Kidney (tissue), 14 donors: ENCODE data around the gene ZDHHC21. TPM values are rescaled to one million over a fixed set of nuclear protein-coding genes. Genes with fewer than 3 reads are reported as not detected.
"Not testable (repeated sequence)": the region's sequence is repeated elsewhere in the genome, so short reads cannot be mapped to it uniquely, and the experiment has no call there.

Experiments used
- DNase-seq, 5 donors: peaks; one replicate each; pipeline ENCODE4 v3.0.0-alpha.2; 2013 to 2020
- FAIRE-seq: peaks from 2 replicates; lab custom pipeline; 2012; peaks lifted over from hg19 to GRCh38; lab: Jason Lieb, UNC
- H3K27ac ChIP-seq, 2 donors: one replicate each; pipeline ENCODE4 v1.7.0; 2013; ENCODE audit warnings: low read depth in 2 of 2, low read length in 2 of 2, inconsistent platforms in 1 of 2
- H3K27me3 ChIP-seq: one replicate; pipeline ENCODE4 v1.7.1; 2013; ENCODE audit warnings: low read length, inconsistent platforms; ENCODE audit not compliant: control insufficient read depth, insufficient read depth
- H3K36me3 ChIP-seq, 3 donors: one replicate each; pipeline versions ENCODE4 v1.7.0 to v1.7.1; 2013; ENCODE audit warnings: low read length in 3 of 3, control low read depth in 1 of 3, inconsistent platforms in 1 of 3; ENCODE audit not compliant: insufficient read depth in 3 of 3, control insufficient read depth in 2 of 3
- H3K4me1 ChIP-seq, 3 donors: one replicate each; pipeline versions ENCODE4 v1.7.0 to v1.7.1; 2013; ENCODE audit warnings: low read length in 3 of 3, inconsistent platforms in 1 of 3, low read depth in 1 of 3; ENCODE audit not compliant: control insufficient read depth in 2 of 3, insufficient read depth in 2 of 3
- H3K4me3 ChIP-seq, 3 donors: one replicate each; pipeline versions ENCODE4 v1.7.0 to v1.8.1; 2013; ENCODE audit warnings: low read length in 3 of 3, control low read depth in 1 of 3, inconsistent platforms in 1 of 3
- H3K9ac ChIP-seq, 3 donors: one replicate each; pipeline versions ENCODE4 v1.7.0 to v1.7.1; 2013; ENCODE audit warnings: low read length in 3 of 3, control low read depth in 1 of 3, inconsistent platforms in 1 of 3
- H3K9me3 ChIP-seq, 3 donors: one replicate each; pipeline versions ENCODE4 v1.7.0 to v1.7.1; 2013; ENCODE audit warnings: low read length in 3 of 3, control low read depth in 1 of 3, inconsistent platforms in 1 of 3; ENCODE audit not compliant: control insufficient read depth in 2 of 3, insufficient read depth in 1 of 3
- intact Hi-C: fragments of 100-400 bp; cut with DNase I; formaldehyde crosslinking; loops from one replicate; pipeline ENCODE4 v1.11.1; 2022
- polyA plus RNA-seq: library from polyadenylated mRNA; stranded (reverse); fragments of 350-450 nt; fragmentation: Illumina TruSeq; extraction: RNeasy Lipid Tissue Mini Kit (QIAGEN cat#74804); gene quantifications from one replicate; pipeline ENCODE4 v1.2.3, GENCODE V29; 2014; ENCODE audit warnings: low read depth, low replicate concordance; ENCODE audit not compliant: insufficient read depth
- total RNA-seq: library from RNA; stranded (reverse); fragmentation: NEBNext Ultra II Directional; extraction: Animal tissue kit (Norgen Biotek cat#: 25700); gene quantifications from one replicate; pipeline ENCODE4 v1.2.1, GENCODE V29; 2021
- TF ChIP-seq, protein P1 (sequence below): IDR thresholded peaks from 3 replicates; pipeline ENCODE4 v1.5.1; 2012; ENCODE audit warnings: mild to moderate bottlenecking, moderate library complexity, borderline replicate concordance; ENCODE audit not compliant: insufficient read depth; ENCODE audit errors: extremely low read depth
- donor health status: control.
- donor health status: control.
- donor health status: control.
- donor health status: control.
- donor health status: control.
- donor health status: DM: yes; HTN: yes; CAD: no.
- donor health status: Normal renal cell carcinoma (clear cell type).

The ZDHHC21 gene
- total and polyA plus RNA-seq, 2 donors from 2014 or later: 4.0 to 15.2 TPM

DNA sequence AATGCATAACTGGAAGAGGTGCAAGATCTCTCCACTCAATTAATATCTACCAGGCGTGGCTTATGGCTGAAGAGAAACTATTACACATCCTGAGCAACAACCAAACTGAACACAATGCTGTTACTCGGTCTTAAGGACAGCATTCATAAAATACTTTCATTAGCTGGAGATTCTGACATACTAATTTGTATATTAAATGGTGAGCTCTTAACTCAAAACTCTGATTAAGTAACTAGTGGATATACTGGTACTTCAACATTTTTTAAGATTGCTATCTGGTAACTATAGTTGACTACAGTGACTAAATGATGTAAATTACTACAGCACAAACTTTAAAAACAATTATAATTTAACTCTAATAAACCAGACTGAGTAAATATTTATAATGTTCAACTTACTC is 15.8 kb downstream of the ZDHHC21 start:
- no peak overlapping the region for H3K27ac ChIP-seq
- no peak overlapping the region for H3K4me3 ChIP-seq
- H3K36me3 ChIP-seq: no peaks in the 10 kb centered on the region
- H3K4me1 ChIP-seq: no peaks in the 10 kb centered on the region
- FAIRE-seq (no peak), DNase-seq (no peak)
- H3K9me3 ChIP-seq: no peaks in the 10 kb centered on the region
- intact Hi-C loops: no loop called here
- no peaks in the 10 kb centered on the region for H3K27me3 ChIP-seq
- no peak overlapping the region for H3K9ac ChIP-seq
- TF ChIP-seq, protein P1, sequence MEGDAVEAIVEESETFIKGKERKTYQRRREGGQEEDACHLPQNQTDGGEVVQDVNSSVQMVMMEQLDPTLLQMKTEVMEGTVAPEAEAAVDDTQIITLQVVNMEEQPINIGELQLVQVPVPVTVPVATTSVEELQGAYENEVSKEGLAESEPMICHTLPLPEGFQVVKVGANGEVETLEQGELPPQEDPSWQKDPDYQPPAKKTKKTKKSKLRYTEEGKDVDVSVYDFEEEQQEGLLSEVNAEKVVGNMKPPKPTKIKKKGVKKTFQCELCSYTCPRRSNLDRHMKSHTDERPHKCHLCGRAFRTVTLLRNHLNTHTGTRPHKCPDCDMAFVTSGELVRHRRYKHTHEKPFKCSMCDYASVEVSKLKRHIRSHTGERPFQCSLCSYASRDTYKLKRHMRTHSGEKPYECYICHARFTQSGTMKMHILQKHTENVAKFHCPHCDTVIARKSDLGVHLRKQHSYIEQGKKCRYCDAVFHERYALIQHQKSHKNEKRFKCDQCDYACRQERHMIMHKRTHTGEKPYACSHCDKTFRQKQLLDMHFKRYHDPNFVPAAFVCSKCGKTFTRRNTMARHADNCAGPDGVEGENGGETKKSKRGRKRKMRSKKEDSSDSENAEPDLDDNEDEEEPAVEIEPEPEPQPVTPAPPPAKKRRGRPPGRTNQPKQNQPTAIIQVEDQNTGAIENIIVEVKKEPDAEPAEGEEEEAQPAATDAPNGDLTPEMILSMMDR: no peak

DNA sequence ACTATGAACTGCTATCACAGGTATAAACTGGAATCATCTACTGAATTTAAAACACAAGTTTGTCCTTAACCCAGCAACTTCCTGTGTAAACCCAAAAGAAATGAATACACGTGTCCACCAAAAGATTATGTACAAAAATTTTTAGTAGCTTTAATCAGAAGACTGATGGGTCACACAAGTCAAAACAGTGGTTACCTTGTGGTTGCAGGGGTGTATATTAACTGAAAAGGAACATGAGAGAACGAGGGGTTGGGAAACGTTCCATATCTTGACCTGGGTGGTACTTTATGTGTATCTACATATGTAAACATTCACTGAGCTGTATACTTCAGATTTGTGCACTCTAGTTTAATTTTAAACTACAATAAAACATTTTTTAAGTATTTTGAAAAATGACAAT is 18.6 kb downstream of the ZDHHC21 start:
- Histone ChIP-seq H3K36me3 (no peaks in the 10 kb centered on the region), H3K27ac (no peak overlapping the region), H3K27me3 (no peaks in the 10 kb centered on the region), H3K4me3 (no peak overlapping the region), H3K4me1 (no peaks in the 10 kb centered on the region), H3K9ac (no peak overlapping the region), H3K9me3 (no peaks in the 10 kb centered on the region)
- TF ChIP-seq, protein P1: no peak
- FAIRE-seq (no peak), DNase-seq (no peak)
- intact Hi-C loops: no loop called here

DNA sequence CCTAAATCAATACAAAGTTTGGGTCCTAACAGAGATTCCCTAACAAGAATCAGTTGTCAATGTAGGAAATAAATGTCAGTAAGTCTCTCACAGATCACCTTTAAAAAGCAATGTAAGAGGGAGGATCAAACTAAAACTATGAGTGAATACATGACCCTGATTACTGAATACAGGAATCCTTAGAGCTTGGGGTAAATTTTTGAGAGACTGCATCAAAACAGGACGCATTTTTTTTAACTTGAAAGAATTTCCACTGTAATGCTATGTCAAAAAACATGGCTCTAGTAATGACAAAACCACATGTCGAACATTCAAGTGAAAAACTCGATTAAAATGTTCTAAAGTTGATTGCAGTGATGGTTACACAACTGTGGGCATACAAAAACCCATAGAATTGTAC is 21.9 kb downstream of the ZDHHC21 start:
- no peaks in the 10 kb centered on the region for H3K36me3 ChIP-seq
- intact Hi-C loops: no loop called here
- FAIRE-seq: no peak
- TF ChIP-seq, protein P1: no peak
- no peak overlapping the region for H3K9ac ChIP-seq
- no peaks in the 10 kb centered on the region for H3K4me1 ChIP-seq
- DNase-seq: no peak
- H3K9me3 ChIP-seq: no peaks in the 10 kb centered on the region
- H3K27me3 ChIP-seq: no peaks in the 10 kb centered on the region
- no peak overlapping the region for H3K27ac ChIP-seq
- H3K4me3 ChIP-seq: no peak overlapping the region

DNA sequence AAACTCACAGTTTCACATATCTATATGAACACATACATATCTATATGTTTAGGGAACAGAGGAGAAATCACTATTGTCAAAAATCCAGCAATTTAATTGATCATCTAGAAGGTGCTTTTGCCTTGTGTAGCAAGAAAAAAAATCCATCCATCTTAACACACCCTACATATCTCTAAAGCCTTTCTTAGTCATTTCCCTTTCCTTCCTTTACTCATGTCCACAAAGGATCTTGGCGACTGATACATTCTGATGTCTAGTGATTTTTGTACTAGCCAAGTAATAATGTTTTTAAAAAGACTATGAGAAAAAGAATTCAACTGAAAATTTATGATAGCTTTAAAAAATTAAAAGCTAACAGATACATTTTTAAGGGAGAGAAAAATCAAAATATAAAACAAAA is 22.5 kb downstream of the ZDHHC21 start:
- H3K36me3 ChIP-seq: no peaks in the 10 kb centered on the region
- no peak overlapping the region for H3K27ac ChIP-seq
- H3K9me3 ChIP-seq: no peaks in the 10 kb centered on the region
- no peak overlapping the region for H3K9ac ChIP-seq
- DNase-seq (no peak), FAIRE-seq (no peak)
- no peaks in the 10 kb centered on the region for H3K27me3 ChIP-seq
- intact Hi-C loops: no loop called here
- H3K4me1 ChIP-seq: no peaks in the 10 kb centered on the region
- no peak overlapping the region for H3K4me3 ChIP-seq
- TF ChIP-seq, protein P1: no peak

DNA sequence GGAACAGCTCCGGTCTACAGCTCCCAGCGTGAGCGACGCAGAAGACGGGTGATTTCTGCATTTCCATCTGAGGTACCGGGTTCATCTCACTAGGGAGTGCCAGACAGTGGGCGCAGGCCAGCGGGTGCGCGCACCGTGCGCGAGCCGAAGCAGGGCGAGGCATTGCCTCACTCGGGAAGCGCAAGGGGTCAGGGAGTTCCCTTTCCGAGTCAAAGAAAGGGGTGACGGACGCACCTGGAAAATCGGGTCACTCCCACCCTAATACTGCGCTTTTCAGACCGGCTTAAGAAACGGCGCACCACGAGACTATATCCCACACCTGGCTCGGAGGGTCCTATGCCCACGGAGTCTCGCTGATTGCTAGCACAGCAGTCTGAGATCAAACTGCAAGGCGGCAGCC is 29.2 kb downstream of the ZDHHC21 start:
- H3K9me3 ChIP-seq, H3K27ac ChIP-seq, DNase-seq, H3K27me3 ChIP-seq, H3K36me3 ChIP-seq, H3K4me3 ChIP-seq, H3K4me1 ChIP-seq, intact Hi-C loops, FAIRE-seq, H3K9ac ChIP-seq: not testable (repeated sequence)
